ENCODE measurements around the gene PHACTR1.

PHACTR1 gene

DNA sequence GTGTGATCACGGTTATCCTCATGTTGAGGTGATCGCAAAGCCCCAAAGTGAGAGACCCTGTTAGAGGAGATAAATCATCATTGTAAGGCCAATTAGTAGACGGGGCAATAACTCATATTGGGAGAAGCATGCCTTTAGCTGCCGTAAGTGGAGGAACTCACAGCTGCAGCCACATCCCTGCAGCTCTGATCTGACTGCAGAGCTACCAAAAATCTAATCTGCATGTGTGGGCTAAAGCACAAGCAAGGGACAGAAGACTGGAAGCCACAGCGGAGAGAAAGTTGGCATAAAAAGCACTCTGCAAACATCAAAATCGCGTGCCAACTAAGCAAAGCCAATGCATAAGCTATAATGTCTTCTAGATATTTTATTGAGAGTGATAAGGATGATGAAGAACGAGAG, 532.0 kb downstream of the PHACTR1 start:
- no peak for DNase-seq

DNA sequence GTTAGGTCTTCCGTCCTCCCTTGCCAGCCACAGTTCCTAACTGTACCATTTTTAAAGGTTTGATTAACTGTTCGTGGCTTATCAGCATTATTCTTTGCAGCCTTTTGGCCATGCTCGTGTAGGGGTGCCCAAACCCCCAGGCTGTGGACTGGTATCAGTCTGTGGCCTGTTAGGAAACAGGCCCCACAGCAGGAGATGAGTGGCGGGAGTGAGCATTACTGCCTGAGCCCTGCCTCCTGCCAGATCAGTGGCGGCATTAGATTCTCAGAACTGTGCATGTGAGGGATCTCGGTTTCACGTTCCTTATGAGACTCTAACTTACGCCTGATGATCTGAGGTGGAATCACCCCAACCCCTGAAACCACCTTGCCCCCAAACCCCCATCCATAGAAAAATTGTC, 532.4 kb downstream of the PHACTR1 start:
- DNase-seq: no peak

DNA sequence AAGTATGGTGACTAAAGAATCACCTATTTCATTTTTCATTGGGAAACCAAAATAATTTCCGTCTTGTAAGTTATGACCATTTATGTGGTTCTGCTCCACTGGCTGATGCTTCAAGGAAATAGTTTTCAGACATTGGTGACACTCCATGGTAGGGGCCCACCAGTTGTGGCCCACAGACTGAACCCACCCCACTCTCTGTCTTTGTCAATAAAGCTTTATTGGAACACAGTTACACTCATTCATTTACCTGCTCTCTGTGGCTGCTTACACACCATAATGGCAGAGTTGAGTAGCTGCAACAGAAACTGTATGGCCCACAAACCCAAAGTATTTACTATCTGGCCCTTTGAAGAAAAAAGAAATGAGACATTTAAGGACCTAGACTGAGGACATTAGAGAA, 533.2 kb downstream of the PHACTR1 start:
- no peak for DNase-seq

DNA sequence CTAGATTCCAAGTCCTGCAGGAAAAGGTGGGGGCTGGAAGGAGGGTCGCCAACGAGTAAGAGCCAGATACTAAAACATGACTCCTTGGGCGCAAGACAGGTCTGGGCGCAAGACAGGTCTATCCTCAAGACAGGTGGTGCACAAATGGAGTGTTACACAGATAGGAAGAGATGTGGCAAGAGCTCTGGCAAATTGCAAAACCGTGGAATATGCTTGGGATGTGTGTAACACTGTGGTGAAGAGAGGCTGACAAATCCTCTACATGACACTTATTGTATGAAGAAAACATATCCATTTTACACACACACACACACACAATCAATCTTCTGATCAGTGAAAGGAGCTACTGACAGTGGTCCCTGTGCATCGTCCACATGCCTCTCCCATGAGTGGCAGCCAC, 534.1 kb downstream of the PHACTR1 start:
- peak; percentile 24 to 41 for DNase-seq

DNA sequence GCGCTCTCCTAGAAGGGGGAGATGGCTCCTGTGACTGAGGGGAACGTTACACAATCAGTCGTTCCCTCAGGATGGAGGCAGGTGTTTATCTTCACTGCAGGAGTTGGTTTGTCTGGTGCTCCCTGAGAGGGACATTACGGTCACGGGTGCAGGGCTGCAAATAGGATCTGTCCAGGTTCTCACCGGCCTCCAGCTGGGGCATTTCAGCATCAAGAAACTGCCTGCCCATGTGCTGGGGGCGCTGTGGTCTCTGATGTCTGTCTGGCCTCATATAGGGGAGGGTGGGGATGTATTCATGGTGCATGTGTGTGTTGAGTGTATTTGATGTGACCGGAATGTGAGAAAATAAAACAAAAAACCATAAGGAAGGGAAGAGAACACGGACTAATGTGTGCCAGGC, 534.7 kb downstream of the PHACTR1 start:
- DNase-seq: no peak

DNA sequence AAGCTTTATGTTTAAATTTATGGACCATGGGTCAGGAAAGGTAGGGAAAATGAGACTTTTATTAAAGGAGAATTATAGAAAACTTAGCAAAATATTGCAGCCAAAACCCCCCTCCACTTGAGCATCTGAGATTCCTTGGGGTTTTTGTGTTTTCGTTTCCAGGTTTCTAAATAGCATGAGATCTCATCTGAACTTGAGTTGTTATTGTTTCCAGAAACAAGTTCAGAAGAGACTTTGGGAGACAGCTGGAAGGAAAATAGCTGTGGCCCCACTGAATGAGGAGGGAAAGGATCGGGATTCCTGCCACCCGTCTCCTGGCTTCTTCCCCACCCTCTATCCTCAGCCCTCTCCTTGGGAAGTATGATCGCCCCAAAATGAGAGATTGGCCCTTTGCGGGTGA, 536.2 kb downstream of the PHACTR1 start:
- DNase-seq: no peak

DNA sequence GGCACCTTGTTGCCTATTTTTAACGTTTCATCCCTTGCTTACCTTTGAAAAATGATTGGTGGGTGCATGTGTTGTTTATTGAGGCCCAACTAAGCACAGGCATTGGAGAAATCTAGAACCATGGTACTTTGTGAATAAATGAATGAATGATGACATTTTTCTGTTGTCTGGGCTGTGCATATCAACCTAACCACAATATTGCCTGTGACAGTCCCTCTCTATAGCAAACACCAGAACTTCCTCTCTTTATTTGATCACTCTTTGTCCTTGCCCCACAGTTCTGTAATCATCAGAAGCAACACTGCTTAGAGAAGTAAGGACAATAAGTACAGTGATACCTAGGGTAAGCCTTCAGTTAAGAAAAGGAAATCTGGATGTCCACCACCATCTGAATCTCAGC, 536.7 kb downstream of the PHACTR1 start:
- DNase-seq: peak; percentile 94 to 98

DNA sequence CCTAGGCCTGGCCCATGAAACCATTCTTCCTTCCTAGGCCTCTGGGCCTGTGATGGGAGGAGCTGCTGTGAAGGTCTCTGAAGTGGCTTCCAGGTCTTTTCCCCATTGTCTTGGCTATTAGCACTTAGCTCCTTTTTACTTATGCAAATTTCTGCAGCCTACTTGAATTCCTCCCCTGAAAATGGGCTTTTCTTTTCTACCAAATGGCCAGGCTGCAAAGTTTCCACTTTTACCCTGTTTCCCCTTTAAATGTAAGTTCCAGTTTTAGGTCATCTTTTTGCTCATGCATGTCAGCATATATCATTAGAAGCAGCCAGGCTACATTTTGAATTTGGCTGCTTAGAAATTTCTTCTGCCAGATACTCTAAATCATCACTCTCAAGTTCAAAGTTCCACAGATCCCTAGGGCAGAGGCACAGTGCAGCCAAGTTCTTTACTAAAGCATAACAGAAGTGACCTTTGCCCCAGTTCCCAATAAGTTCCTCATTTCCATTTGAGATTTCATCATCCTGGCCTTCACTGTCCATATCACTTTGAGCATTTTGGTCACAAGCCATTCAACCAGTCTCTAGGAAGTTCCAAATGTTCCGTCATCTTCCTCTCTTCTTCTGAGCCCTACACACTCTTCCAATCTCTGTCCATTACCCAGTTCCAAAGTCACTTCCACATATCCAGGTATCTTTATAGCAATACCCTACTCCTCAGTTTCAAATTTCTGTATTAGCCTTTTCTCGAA, 539.9 kb downstream of the PHACTR1 start:
- peak; percentile 39 to 43 for DNase-seq

DNA sequence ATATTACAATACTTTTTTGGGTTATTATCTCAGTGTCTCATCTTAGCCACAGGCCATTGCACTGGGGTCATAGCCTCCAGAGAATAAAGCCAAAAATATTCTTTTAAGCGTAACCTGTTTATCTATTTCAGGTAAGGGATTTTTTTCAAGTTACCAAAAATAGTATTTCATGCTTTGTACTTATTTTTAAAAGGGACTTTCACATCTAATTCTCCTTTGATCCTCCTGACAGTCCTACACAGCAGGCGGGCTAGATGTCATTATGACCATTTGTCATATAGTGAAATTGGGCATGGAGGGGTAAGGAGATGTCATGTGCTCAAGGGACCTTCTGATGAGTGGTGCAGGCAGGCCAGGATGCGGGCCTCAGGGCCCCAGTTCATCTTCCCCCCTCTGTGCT, 542.8 kb downstream of the PHACTR1 start:
- no peak for DNase-seq

DNA sequence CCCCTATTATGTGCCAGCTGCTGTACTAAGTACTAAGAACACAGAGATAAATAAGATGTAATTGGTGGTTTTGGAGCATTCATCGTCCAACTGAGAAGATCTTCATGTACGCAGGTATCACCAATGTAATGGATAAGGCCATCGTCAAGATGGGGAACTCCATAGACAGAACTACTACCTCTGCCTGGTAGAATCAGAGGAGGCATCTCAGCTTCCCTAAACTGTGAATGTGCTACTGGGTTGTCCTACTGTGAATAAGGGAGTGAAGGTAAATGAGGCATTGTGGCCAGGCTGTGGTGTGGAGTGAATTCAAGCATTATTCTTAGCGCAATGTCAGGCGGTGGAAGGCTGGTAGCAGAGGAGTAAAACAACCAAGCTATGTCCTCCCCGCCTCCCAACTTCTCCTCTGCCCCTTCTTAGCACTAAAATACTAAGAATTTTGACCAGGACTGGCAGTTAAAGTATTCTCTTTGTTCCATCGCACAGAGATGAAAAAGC, 543.6 kb downstream of the PHACTR1 start:
- DNase-seq: no peak

DNA sequence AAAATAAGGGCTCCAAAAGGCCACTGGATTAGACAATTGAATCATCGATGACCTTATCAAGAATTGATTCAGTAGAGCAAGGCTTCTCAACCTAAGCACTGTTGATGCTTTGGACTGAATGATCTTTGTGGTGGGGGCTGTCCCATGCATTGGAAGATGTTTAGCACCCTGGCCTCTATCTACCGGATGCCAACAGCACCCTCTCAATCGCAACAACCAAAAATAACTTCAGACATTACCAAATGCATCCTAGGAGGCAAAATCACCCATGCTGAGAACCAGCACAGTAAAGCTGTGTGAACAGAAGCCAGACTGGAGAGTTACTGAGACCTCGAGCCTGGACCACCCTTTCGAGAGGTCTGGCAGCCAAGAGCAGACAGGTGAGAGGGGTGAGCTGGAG, 544.3 kb downstream of the PHACTR1 start:
- DNase-seq: no peak

DNA sequence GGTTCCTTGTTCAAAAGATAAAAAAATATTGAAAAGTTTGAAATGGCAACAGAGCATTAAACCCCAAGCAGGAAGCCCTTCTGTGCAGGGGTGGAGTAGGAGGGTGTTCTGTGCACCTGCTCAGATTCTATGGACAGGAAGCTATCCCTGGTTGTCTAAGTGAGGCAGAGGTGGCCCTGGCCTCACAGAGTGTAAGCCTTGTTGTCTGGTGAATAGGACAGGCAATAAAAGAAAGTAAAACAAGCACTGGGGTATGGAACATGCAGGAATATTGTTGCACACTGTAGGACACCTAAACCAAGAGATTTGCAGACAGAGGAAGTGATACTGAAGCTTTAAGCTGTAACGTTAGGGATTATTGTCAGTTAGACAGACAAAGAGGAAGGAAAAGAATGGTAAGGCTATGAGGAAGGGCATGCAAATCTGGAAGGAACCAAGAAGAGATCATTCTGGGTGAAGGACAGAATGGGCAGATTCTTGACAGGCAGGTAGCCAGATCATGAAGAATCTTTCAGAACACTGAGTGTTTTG, 545.0 kb downstream of the PHACTR1 start:
- DNase-seq: peak; percentile 94 to 95

DNA sequence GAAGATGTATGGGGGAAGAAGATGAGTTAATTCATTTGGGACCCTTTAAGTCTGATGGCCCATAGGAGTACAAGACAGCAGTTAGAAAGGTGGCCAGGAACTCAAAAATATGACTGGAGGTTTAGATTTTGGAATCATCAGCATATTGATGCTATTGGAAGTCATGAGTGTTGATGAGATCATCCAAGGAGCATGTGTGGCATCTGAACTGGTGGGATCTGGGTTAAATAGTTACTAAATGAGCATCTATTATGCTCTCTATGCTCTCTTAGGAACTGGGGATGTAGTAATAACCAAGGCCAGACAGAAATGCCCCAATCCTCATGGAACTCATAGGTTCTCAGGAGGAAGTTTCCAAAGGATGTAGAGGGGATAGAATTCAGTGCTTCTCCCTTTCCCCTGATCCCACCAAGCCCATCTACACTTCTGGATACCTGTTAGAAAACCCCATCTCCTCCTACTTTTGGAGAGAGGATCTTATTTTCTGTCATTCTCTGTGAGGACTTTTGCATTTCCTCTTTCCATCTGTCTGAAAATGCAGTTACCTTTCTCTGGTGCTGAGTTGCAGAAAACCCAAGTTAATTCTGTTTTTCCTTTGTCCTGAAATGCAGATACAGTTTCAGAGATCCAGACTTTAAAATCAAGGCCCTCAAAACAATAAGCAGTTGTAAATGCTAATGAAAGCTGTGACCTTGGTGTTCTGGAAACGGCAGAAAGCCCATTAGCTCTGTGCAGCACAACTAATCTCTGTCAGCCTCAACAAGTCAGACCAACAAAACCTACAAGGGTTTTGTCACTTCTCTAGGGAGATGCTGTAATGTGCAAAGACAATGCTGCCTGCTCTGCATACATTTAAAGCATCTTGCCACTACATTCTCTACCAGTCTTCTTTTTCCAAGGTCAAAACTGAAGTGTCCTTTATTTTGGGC, 546.0 kb downstream of the PHACTR1 start:
- peak in 1 of 2 experiments; percentile 12 for DNase-seq

DNA sequence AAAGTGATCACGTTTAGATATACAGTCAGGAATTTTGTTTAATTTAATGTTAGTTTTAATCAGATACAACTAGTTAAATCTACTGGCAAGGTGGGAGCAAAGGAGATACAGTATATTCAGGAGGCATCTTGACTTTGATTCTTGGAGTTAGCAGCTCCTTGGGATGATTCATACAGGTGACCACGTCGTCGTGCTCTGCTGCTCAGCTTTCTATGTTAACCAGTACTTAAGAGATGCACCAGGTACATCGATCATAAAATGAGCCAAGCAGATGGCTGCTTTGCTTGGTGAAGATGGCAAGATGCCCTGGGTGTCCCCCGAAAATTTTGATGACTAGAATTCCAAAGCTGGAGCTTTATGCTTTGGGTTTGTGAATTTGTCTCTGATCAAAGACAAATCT, 547.1 kb downstream of the PHACTR1 start:
- no peak for DNase-seq

DNA sequence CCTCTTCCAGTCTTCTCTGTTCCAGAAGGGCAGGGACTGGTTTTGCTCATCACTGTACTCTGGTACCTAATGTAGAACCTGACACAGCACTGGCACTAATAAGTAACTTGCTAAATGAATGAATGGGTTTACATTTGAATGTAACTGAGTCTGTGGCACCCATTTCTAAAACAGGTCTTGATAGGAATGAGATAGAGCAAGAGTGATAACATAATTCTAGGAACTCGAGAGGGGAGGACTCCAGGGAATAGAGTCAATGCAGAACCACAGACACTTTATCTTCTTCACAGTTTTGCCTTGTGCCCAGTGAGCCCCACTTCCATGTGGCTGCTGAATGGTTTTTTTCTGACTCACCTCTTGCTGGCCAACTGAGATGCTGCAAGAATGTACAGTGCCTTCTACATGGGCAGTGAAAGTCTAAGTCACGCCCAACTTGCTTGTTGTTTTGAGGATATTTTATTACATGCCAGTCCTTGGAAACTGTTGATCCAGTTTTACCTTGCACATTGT, 550.6 kb downstream of the PHACTR1 start:
- no peak for DNase-seq

DNA sequence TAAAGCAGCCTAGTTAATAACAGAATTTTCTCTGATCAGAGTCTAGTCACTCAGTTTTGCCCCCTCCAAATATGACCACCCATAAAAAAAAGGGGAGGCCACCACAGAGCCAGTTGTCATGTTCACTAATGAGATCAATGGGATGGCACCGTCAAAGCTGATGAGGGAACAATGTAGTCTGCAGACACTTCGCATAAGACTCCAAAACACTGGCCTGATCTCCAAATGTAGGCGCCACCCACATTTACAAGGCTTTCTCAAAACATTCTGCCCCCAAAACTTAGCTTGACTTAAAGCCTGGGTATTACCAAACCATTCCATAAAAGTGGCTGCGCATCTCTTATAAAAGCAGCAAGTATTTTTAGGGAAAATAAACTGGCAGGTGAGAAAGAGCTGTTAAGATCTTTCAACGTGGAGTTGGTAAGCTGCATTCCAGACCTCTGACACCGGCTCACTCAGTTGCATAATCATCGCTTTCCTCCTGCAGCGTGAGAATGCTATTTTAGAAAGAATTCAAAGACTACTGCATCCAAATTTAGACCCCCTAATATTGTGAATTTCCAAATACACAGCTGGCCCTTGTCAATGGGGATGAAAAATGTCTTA, 552.4 kb downstream of the PHACTR1 start:
- DNase-seq: no peak

DNA sequence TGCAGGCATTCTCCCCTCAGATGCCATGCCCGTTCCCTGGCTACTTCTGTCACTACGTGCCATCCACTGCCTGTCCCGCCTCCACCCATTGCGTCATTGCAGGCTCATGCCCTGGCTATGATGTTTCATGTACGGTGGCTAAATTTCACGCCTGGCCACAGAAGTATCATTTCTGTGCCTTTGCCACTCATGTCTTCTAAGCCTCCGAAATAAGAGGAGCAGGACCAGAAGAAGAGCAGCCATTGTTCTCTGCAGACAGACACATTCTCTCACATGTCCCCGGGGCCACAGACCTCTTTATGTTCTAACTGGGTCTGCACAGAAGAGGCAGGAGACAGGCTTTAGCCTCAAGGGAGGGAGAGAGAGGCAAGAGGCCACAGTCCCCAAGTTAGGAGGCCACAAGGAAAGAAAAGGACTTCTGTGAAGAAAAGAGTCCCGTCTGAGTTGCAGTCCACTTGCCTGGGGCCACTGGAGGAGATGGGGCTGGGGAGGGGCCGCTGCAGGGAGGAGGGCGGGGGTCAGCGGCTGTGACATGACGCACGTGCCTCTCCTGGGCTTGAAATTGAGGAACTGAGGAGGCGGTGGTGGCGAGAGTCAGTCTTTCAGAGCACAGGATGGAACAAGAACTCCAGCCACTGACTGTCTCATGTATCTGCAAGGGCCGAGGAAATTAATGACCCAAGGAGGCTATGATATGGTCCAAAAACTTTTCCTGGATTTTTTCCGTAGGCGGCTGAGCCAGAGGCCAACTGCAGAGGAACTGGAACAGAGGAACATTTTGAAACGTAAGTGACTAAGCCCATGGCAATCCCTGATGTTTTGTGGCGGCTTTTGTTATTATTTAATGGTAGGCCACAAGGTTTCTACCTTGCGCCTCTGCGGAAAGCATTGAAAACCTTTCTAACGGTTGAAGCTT, 555.8 kb downstream of the PHACTR1 start:
- peak; percentile 89 to 91 for DNase-seq

DNA sequence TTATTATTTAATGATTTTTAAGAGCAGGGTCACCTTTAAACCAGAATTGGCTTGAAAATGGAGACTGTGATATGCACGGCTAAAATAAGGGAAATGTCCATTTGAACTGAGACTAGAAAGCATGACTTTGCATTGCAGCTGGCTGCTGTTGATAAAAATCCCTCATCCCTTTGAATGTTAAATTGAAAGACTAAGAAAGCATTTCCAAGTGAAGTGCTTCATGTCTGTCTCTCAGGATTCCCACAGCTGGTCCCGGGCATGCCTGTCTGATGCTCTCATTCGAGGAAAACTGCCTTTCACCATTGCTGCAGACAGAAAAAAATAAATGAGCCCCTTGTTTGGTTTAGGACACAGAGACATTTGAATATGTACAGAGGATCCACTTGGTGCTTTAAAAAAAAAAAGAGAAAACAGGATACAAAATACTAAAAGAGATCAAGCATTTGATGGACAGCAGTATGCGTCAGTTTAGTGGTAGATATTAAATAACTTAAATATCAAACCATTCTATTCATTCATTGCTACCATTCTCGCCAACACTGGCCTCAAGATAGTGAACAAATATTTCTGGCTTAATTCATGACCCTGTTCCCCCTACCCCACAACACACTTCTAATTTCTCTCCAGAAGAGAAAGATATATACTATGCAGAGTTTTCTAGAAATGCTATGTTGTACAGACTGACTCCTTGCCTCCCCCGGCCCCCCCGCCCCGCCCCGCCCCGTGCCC, 556.8 kb downstream of the PHACTR1 start:
- DNase-seq: no peak

DNA sequence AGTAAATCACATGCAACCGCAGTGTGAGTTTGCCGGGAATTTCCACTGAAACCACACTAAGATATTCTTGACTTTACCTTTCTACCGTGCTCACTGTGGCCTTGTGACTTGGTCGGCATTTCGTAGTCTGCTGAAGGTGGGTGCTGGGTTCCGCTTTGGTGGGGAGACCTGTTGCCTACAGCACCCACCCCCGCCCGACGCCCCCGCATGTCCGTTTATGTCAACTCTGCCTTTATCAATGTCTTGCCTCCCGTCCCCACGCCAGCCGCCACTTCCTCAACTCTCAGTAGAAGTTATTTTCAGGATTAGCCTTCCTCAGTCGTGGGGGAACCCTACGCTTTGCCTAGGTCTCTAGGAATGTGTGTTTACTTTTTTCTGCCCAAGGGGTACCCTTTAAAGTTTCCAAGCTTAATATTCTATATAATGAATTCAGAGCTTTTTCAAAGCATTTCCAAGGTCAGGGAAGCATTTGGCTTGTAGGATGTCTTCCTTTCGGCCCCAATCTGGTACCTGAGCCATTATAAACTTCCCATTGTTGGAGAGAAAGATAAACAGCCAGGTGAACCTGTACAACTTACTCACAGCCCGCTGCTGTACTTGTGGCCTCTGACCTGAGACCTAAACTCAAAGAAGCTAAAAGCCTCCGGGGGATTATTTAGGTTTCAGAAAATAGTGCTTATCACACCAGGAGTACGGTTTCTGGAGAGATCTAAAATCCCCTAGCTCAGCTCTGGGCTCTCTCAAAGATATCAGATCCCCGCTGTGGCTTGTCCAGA, 557.6 kb downstream of the PHACTR1 start:
- peak; percentile 31 to 36 for DNase-seq

DNA sequence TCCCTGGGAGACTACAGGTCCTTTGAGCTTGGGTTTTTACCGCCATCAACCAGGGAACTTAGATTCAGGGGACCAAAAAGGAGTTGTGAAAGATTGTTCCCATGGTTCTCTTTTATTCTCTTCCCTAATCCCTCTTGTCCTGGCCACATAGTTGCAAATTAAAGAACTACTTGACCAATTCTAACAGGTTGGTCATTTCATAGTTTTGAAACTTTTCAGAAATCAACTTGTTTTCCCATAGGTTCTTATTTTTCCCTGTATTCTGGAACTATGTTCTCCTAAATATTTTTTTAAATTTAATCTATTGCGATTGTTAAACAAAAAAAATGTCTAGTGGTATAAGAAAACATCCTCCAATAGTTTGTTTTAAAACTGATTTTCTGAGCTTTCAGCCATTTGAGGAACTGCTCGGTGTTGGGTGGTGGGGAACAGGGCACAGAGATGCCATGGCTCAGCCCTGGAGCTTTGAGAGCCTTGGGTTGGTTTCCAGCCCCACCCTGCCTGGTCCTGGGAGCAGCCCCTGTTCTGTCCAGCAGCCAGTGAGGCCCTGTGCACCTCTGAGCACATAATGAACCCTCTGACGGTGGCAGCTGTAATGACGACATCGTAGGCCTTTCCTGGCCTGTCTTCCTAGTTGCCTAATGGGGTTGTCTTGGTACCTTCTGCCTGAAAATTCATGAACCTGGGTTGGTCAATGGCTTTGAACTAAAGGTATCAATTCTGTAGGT, 558.3 kb downstream of the PHACTR1 start:
- peak in 1 of 2 experiments; percentile 26 for DNase-seq

Measured in AML-193 (cell line).